Tongue (tissue), 2 donors: ENCODE measurements around the gene LPCAT2. TPM values are rescaled to one million over a fixed set of nuclear protein-coding genes. Genes with fewer than 3 reads are reported as not detected.

Experiments used
- DNase-seq: peaks from one replicate; pipeline ENCODE4 v3.0.0-alpha.2; 2015
- total RNA-seq: library from RNA; depleted of rRNA; stranded (reverse); fragments of >200 nt; gene quantifications from one replicate; pipeline ENCODE4 v1.2.3, GENCODE V29; 2014

Gene LPCAT2
- total RNA-seq, 1 donor from 2014 or later, result 27.0 TPM

- no peak for DNase-seq
Measured at GRCh38 chr16:55555436-55555835, 46.6 kb downstream of the LPCAT2 start.

DNA sequence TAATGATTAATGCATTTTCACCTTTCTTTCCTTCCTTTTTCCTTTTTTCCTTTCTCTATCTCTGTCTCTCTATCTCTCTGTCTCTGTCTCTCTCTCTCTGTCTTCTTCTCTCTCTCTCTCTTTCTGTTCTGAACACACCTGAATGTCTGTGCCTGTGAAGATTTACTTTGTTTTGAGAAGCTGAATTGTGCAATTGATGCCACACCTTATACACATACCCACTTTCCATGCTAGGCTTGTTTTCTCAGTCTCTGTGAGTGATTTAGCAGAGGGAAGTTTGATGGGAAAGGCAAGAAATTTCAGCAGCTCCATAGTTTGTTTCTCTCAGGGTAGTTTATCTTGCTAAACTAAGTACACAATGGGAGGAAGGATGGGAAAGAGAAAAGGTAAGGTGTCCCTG lies 48.3 kb downstream of the LPCAT2 start:
- no peak for DNase-seq

GRCh38 chr16:55559233-55559632 lies 50.4 kb downstream of the LPCAT2 start:
- peak; percentile 65 for DNase-seq

DNA sequence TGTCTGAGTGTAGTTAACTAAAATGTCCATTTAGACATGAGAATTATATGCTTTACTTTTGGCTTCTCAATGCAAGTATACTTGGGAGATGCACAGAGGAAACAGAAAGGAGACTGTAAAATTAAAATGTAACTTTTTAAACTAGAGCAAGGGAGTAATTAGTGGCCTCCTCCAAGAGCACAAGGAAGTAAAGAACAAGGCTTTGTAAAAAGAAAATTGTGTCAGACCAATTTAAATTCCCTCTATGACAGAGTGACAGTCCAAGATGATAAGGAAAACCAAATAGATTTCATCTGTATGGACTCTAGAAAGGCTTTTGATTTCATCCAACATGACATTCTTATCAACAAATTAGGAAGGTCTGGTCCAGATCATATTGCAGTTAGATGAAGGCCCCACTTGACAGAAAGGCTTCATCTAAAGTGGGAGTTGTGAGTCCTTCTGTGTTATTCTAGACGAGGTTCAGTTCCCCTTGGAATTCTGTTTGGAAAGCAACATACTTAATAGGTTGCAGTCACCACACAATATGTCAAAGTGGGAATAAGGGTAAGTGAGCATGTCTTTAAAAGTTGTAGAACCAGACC lies 51.2 kb downstream of the LPCAT2 start:
- DNase-seq, result no peak

DNA sequence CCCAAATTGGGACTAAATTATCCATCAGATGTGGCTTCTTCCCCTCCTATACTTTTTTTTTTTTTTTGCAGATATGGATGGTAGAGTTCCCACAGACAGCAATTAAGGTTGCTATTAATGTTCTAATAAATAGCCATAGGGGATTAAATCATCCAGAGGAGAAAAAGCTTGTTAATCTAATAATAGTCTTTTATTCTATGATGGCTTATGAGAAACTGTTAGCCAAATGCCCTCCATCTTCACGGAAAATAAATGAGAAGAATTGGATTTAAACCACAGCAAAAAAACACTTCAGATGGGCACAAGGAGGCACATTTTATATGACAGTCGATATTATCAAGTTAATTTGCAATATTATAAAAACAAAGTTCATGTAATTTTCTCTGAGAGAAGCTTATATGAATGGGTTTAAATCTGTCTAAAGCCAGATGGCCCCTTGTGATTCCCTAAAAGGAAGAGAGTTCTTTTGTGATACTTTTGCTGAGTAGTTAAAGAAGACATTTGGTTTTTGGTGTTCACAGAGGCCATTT lies 52.5 kb downstream of the LPCAT2 start:
- DNase-seq, result no peak

- DNase-seq, result no peak
Measured at GRCh38 chr16:55562936-55563335, 54.1 kb downstream of the LPCAT2 start.

GRCh38 chr16:55563797-55564196 lies 54.9 kb downstream of the LPCAT2 start:
- no peak for DNase-seq

DNA sequence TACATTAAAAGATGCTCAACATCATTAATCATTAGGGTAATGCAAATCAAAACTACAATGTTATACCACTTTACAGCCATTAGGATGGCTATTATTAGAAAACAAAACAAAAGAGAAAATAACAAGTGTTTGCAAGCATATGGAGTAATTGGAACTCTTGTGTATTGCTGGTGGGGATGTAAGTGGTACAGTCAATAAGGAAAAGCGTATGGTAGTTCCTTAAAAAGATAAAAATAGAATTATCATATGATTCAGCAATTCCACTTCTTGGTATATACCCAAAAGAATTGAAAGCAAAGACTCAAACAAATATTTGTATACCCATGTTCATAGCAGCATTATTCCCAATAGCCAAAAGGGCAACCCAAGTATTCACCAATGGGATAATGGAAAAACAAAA lies 56.2 kb downstream of the LPCAT2 start:
- DNase-seq, result no peak

- peak; percentile 32 for DNase-seq
Measured at GRCh38 chr16:55566432-55567175, 57.7 kb downstream of the LPCAT2 start, which contains the start of gene CAPNS2. TSS of gene CAPNS2 (plus strand) at chr16:55566684. CDS start at chr16:55566757, 73 bp downstream.

DNA sequence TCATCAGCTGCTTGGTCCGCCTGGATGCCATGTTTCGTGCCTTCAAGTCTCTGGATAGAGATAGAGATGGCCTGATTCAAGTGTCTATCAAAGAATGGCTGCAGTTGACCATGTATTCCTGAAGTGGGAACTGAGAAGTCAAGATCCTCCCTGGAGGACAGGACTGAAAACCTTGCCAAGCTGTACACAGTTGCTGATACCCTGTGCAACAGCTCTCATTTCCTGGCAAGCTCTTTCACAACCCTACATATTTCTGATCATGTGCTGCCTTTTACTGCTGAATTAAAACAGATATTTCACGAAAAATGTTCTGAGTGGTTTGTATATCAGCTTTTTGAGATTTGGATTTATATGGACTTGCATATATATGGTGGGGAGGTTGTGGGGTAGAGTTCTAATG lies 58.5 kb downstream of the LPCAT2 start:
- DNase-seq, result peak; percentile 17

DNA sequence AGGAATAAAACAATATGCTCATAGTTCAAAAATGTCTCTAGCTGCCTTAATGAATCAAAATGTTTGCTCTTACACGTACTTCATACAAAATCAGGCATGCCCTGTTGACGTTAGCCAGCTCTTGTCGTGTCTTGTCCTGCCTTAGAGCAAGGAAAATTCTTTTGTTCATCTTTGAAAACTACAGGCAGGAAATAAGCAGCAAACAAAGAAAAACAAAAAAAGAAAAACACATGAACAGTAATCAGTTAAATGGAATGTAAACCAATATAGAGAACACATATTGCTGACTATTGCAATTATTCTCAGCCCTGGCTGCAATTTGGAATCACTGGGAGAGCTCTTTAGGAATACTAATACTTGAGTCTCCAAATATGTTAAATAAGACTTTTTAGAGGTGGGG lies 59.3 kb downstream of the LPCAT2 start:
- DNase-seq, result peak; percentile 68

DNA sequence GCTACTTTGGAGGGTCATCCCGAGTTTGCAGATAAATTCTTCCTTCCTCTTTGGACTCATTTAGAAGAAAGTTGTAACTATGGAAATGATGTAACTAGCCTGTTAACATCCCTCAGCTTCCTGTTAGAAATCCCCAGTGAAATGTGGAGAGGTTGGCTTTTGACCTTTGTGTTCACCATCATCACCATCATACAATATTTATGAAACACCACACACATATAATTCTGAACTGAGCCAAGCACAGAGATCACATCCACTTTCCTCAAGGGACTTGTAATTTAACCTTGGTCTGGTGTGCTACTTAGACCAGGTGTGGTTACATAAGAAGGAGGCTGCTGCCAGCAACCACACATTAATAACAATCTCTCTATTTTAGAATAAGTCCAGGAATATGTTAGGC lies 60.2 kb downstream of the LPCAT2 start:
- DNase-seq, result peak; percentile 67

DNA sequence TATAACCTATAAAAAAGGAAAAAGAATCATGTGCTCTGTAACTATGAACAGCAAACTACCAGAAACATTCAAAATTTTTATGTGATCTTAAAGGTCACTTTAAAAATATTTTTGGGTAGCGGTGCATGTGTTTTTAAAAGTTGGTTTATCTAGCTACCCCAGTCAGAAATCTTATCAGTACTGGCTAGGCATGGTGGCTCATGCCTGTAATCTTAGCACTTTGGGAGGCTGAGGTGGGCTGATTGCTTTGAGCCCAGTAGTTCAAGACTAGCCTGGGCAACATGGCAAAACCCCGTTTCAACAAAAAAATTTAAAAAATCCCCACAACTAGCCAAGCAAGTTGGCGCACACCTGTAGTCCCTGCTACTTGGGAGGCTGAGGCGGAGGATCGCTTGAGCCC lies 61.3 kb downstream of the LPCAT2 start:
- DNase-seq, result no peak

- DNase-seq, result no peak
Measured at GRCh38 chr16:55571191-55571897, 62.5 kb downstream of the LPCAT2 start.

GRCh38 chr16:55572439-55572838 lies 63.6 kb downstream of the LPCAT2 start:
- peak; percentile 29 for DNase-seq

- no peak for DNase-seq
Measured at GRCh38 chr16:55574811-55575210, 65.9 kb downstream of the LPCAT2 start.

GRCh38 chr16:55575496-55575895 lies 66.6 kb downstream of the LPCAT2 start:
- peak; percentile 58 for DNase-seq

DNA sequence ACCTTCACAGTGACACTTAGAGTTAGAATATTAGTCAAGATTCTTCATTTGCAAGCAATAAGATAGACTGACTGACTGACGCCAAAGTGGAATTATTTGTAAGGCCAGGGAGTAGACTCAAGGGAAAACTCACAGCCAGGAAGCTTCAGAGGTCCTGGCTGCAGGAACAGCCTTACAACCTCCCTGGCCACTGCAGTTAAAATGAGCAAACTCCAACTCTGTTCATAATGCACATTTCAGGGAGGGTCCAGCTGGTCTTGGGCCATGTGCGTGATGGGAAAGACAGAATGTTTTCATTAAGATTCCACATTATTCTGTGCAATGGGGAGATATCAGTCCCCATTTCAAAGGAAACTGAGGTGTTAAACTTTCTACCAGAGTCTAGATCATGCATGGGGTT lies 67.5 kb downstream of the LPCAT2 start:
- peak; percentile 73 for DNase-seq

- no peak for DNase-seq
Measured at GRCh38 chr16:55577887-55578286, 69.0 kb downstream of the LPCAT2 start.

GRCh38 chr16:55585631-55586030 lies 76.8 kb downstream of the LPCAT2 start:
- DNase-seq, result no peak

- no peak for DNase-seq
Measured at GRCh38 chr16:55588799-55589198, 79.9 kb downstream of the LPCAT2 start.

GRCh38 chr16:55592306-55592705 lies 83.4 kb downstream of the LPCAT2 start:
- DNase-seq, result no peak

- DNase-seq, result no peak
Measured at GRCh38 chr16:55597928-55598327, 89.1 kb downstream of the LPCAT2 start.
